PC-3 (cell line): ENCODE data around the gene CFAP299. TPM values are rescaled to one million over a fixed set of nuclear protein-coding genes. Genes with fewer than 3 reads are reported as not detected.

Experiments used
- ATAC-seq: fragments of 200-7000 bp; cut with Tn5 transposase; 2 replicates; pipeline ENCODE4 v1.9.1; 2020; ENCODE audit warnings: mild to moderate bottlenecking, moderate library complexity
- BruUV-seq: library from RNA; stranded (reverse); fragments of 400-500 nt; replicated peaks from 2 replicates; lab custom pipeline; 2021; lab: Mats Ljungman, UMichigan
- CTCF ChIA-PET: fragments of 300-600 bp; sonication (Branson Sonifier 250); formaldehyde crosslinking; loops from one replicate; lab custom pipeline; 2022; ENCODE audit warnings: antibody characterized with exemption; lab: Charles Lee
- POLR2A ChIA-PET: fragments of 300-600 bp; sonication (Branson Sonifier 250); formaldehyde crosslinking; loops from one replicate; lab custom pipeline; 2022; ENCODE audit warnings: antibody characterized with exemption; ENCODE audit not compliant: unreplicated experiment; lab: Charles Lee
- DNase-seq: peaks from one replicate; pipeline ENCODE4 v3.0.0-alpha.2; 2015
- H2AFZ ChIP-seq: fragments of 300-600 bp; sonication (generic); 2 replicates; pipeline ENCODE4 v1.6.0; 2016; ENCODE audit warnings: antibody characterized with exemption, low read length
- H3F3A ChIP-seq: fragments of 300-600 bp; sonication (generic); one replicate; pipeline ENCODE4 v1.6.0; 2017; ENCODE audit warnings: antibody characterized with exemption, low read length, control low read depth, mild to moderate bottlenecking; ENCODE audit not compliant: unreplicated experiment
- H3K27ac ChIP-seq: fragments of 300-600 bp; sonication (generic); 2 replicates; pipeline ENCODE4 v1.5.1; 2016; ENCODE audit warnings: mild to moderate bottlenecking, low read length
- H3K27me3 ChIP-seq: fragments of 300-600 bp; sonication (generic); 2 replicates; pipeline ENCODE4 v1.6.1; 2016; ENCODE audit warnings: low read length, mixed read lengths
- H3K36me3 ChIP-seq: fragments of 300-600 bp; sonication (generic); 2 replicates; pipeline ENCODE4 v1.6.1; 2016; ENCODE audit warnings: low read depth, mixed run types, low read length, mixed read lengths
- H3K4me1 ChIP-seq: fragments of 300-600 bp; sonication (generic); 2 replicates; pipeline ENCODE4 v1.5.1; 2016; ENCODE audit warnings: low read length; ENCODE audit not compliant: insufficient read depth
- H3K4me2 ChIP-seq: fragments of 300-600 bp; sonication (generic); 2 replicates; pipeline ENCODE4 v1.6.0; 2016; ENCODE audit warnings: low read length
- H3K4me3 ChIP-seq: fragments of 300-600 bp; sonication (generic); 2 replicates; pipeline ENCODE4 v1.5.1; 2016; ENCODE audit warnings: mild to moderate bottlenecking, low read length, mixed read lengths
- H3K79me2 ChIP-seq: fragments of 300-600 bp; sonication (generic); 2 replicates; pipeline ENCODE4 v1.6.1; 2017; ENCODE audit warnings: low read length, mixed read lengths
- H3K9ac ChIP-seq: fragments of 300-600 bp; sonication (generic); 2 replicates; pipeline ENCODE4 v1.6.0; 2016; ENCODE audit warnings: mild to moderate bottlenecking, low read length
- H3K9me2 ChIP-seq: fragments of 300-600 bp; sonication (generic); replicated peaks from 2 replicates; pipeline ENCODE4 v1.6.1; 2016; ENCODE audit warnings: mixed run types, low read length, mixed read lengths
- H3K9me3 ChIP-seq: fragments of 300-600 bp; sonication (generic); 2 replicates; pipeline ENCODE4 v1.6.1; 2016; ENCODE audit warnings: low read length, mixed read lengths
- H4K20me1 ChIP-seq: fragments of 300-600 bp; sonication (generic); 2 replicates; pipeline ENCODE4 v1.6.1; 2016; ENCODE audit warnings: low read length, mixed read lengths
- CTCF ChIP-seq: fragments of 300-600 bp; sonication (generic); conservative IDR thresholded peaks from 2 replicates; pipeline ENCODE4 v1.5.1; 2017; ENCODE audit warnings: antibody characterized with exemption, low read depth, mild to moderate bottlenecking, low read length
- EZH2 ChIP-seq: fragments of 300-600 bp; sonication (generic); IDR thresholded peaks from one replicate; pipeline ENCODE4 v1.6.1; 2017; ENCODE audit warnings: antibody characterized with exemption, mild to moderate bottlenecking, low read length; ENCODE audit not compliant: unreplicated experiment
- EZH2phosphoT487 ChIP-seq: fragments of 300-600 bp; sonication (generic); IDR thresholded peaks from 2 replicates; pipeline ENCODE4 v1.6.1; 2018; ENCODE audit warnings: mild to moderate bottlenecking, antibody characterized with exemption, low read length, borderline replicate concordance
- intact Hi-C: fragments of 100-400 bp; cut with micrococcal nuclease; formaldehyde crosslinking; loops from 2 replicates; pipeline ENCODE4 v1.9.0; 2023
- total RNA-seq: library from RNA; depleted of rRNA; stranded (reverse); fragments of >200 nt; gene quantifications from 2 replicates; pipeline ENCODE4 v1.2.3, GENCODE V29; 2014

CFAP299 gene
- total RNA-seq, 1 experiment from 2014 or later, result not detected

GRCh38 chr4:80486603-80487002 is 151.1 kb downstream of the CFAP299 start:
- H3K4me2 ChIP-seq, result no peak overlapping the region
- H2AFZ ChIP-seq, result no peak overlapping the region
- no peaks in the 10 kb centered on the region for H3K9me2 ChIP-seq
- H3K9ac ChIP-seq, result no peak overlapping the region
- intact Hi-C loops, result no loop called here
- no peak overlapping the region for H3K27ac ChIP-seq
- no peaks in the 10 kb centered on the region for H3K9me3 ChIP-seq
- H3K36me3 ChIP-seq, result no peaks in the 10 kb centered on the region
- DNase-seq (no peak), ATAC-seq (no peak)
- ChIA-PET CTCF (no interaction called here), POLR2A (no interaction called here)
- no peak overlapping the region for H3K4me3 ChIP-seq
- no TSS peak for BruUV-seq
- no peaks in the 10 kb centered on the region for H3K27me3 ChIP-seq
- H4K20me1 ChIP-seq, result no peaks in the 10 kb centered on the region
- no peaks in the 10 kb centered on the region for H3K79me2 ChIP-seq
- H3K4me1 ChIP-seq, result no peaks in the 10 kb centered on the region
- H3F3A ChIP-seq, result no peaks in the 10 kb centered on the region
- TF ChIP-seq EZH2phosphoT487 (no peak), CTCF (no peak), EZH2 (no peak)

GRCh38 chr4:80489798-80490197 is 154.3 kb downstream of the CFAP299 start:
- intact Hi-C loops, result no loop called here
- no peaks in the 10 kb centered on the region for H3F3A ChIP-seq
- DNase-seq, result no peak
- peaks cover 12% of the 10 kb centered on the region; the same call in 1 of the 2 replicates for H3K4me1 ChIP-seq
- no peaks in the 10 kb centered on the region for H3K27me3 ChIP-seq
- ChIA-PET CTCF (no interaction called here), POLR2A (no interaction called here)
- H3K9me3 ChIP-seq, result no peaks in the 10 kb centered on the region
- TF ChIP-seq CTCF (no peak), EZH2phosphoT487 (no peak), EZH2 (no peak)
- no peak overlapping the region for H3K9ac ChIP-seq
- no peak overlapping the region for H3K4me2 ChIP-seq
- no peak overlapping the region for H2AFZ ChIP-seq
- H3K4me3 ChIP-seq, result no peak overlapping the region
- no peak overlapping the region for H3K27ac ChIP-seq
- H3K9me2 ChIP-seq, result no peaks in the 10 kb centered on the region
- H3K79me2 ChIP-seq, result no peaks in the 10 kb centered on the region
- no TSS peak for BruUV-seq
- H3K36me3 ChIP-seq, result no peaks in the 10 kb centered on the region
- no peak for ATAC-seq
- H4K20me1 ChIP-seq, result no peaks in the 10 kb centered on the region

GRCh38 chr4:80492761-80493160 is 157.2 kb downstream of the CFAP299 start:
- Histone ChIP-seq H3F3A (no peaks in the 10 kb centered on the region), H3K4me3 (no peak overlapping the region), H3K36me3 (no peaks in the 10 kb centered on the region), H3K27ac (no peak overlapping the region), H3K9me3 (no peaks in the 10 kb centered on the region), H3K4me1 (peaks cover 12% of the 10 kb centered on the region; the same call in 1 of the 2 replicates), H3K9me2 (no peaks in the 10 kb centered on the region), H4K20me1 (no peaks in the 10 kb centered on the region), H3K79me2 (no peaks in the 10 kb centered on the region), H3K4me2 (no peak overlapping the region), H2AFZ (no peak overlapping the region), H3K27me3 (no peaks in the 10 kb centered on the region), H3K9ac (no peak overlapping the region)
- ATAC-seq, result peak; percentile 71
- intact Hi-C loops, result no loop called here
- peak; percentile 56 for DNase-seq
- POLR2A ChIA-PET, result no interaction called here
- BruUV-seq, result no TSS peak
- TF ChIP-seq EZH2phosphoT487 (no peak), CTCF (no peak), EZH2 (no peak)
- CTCF ChIA-PET, result no interaction called here
